Islet of Langerhans (tissue), 1 donor: ENCODE data around the gene SBNO1.
"Not testable (repeated sequence)": the region's sequence is repeated elsewhere in the genome, so short reads cannot be mapped to it uniquely, and the experiment has no call there.

Source experiments
- FAIRE-seq: peaks from one replicate; lab custom pipeline; 2011; peaks lifted over from hg19 to GRCh38; lab: Jason Lieb, UNC

The SBNO1 gene

GRCh38 chr12:123270214-123271000 is 94.2 kb downstream of the SBNO1 start:
- no peak for FAIRE-seq

GRCh38 chr12:123269896-123270213 is 94.8 kb downstream of the SBNO1 start:
- FAIRE-seq, result no peak

GRCh38 chr12:123269395-123269892 is 95.2 kb downstream of the SBNO1 start:
- no peak for FAIRE-seq

GRCh38 chr12:123268850-123269249 is 95.8 kb downstream of the SBNO1 start:
- FAIRE-seq, result no peak

GRCh38 chr12:123267991-123268843 is 96.4 kb downstream of the SBNO1 start:
- FAIRE-seq, result no peak

GRCh38 chr12:123267335-123267920 is 97.2 kb downstream of the SBNO1 start:
- FAIRE-seq, result no peak

- no peak for FAIRE-seq
Observed at GRCh38 chr12:123266679-123267277, 97.9 kb downstream of the SBNO1 start.

- FAIRE-seq, result no peak
Observed at GRCh38 chr12:123265851-123266678, 98.6 kb downstream of the SBNO1 start.

- no peak for FAIRE-seq
Observed at GRCh38 chr12:123264642-123265041, 100.0 kb downstream of the SBNO1 start.

GRCh38 chr12:123263196-123263817 is 101.3 kb downstream of the SBNO1 start:
- no peak for FAIRE-seq

- FAIRE-seq, result no peak
Observed at GRCh38 chr12:123261196-123261595, 103.5 kb downstream of the SBNO1 start.

GRCh38 chr12:123260081-123260480 is 104.6 kb downstream of the SBNO1 start:
- FAIRE-seq, result no peak

GRCh38 chr12:123258593-123258992 is 106.1 kb downstream of the SBNO1 start:
- FAIRE-seq, result no peak

GRCh38 chr12:123254853-123255446 is 109.7 kb downstream of the SBNO1 start:
- FAIRE-seq, result no peak

- no peak for FAIRE-seq
Observed at GRCh38 chr12:123253641-123254459, 110.8 kb downstream of the SBNO1 start.

- FAIRE-seq, result not testable (repeated sequence)
Observed at GRCh38 chr12:123252365-123252764, 112.3 kb downstream of the SBNO1 start.

GRCh38 chr12:123251403-123252076 is 113.1 kb downstream of the SBNO1 start:
- no peak for FAIRE-seq

GRCh38 chr12:123250471-123251383 is 113.9 kb downstream of the SBNO1 start:
- no peak for FAIRE-seq
